K562 (cell line): Measurements from ENCODE around the gene CASP9. TPM values are rescaled to one million over a fixed set of nuclear protein-coding genes. Genes with fewer than 3 reads are reported as not detected.
A peak's percentile ranks its signal among the peaks of the same experiment; 100 is the strongest.

Source experiments
- CBX3 ChIP-seq, 2 experiments: IDR thresholded peaks; 1 replicate in 1 of 2; 2 replicates in 1 of 2; pipeline ENCODE4 v1.6.1; 2012; ENCODE audit warnings: inconsistent platforms in 2 of 2, low read length in 2 of 2, borderline replicate concordance in 1 of 2, control low read depth in 1 of 2
- FOXA3 ChIP-seq, 2 experiments: fragments of 450-650 bp in 1 of 2; sonication (generic) in 1 of 2; formaldehyde crosslinking; IDR thresholded peaks in 1 of 2; conservative IDR thresholded peaks in 1 of 2; 2 replicates each; pipeline versions ENCODE4 v1.4.0 to v1.8.0; 2020 to 2022; ENCODE audit warnings: mild to moderate bottlenecking in 2 of 2, missing genetic modification reagents in 1 of 2
- FUS ChIP-seq: fragments of 200-400 bp; formaldehyde crosslinking; optimal IDR thresholded peaks from 2 replicates; pipeline ENCODE3; 2017; ENCODE audit warnings: low read depth, low read length
- KAT7 ChIP-seq: sonication (generic); formaldehyde crosslinking; IDR thresholded peaks from 2 replicates; pipeline ENCODE4 v1.8.0; 2022; ENCODE audit warnings: missing genetic modification reagents, mild to moderate bottlenecking, borderline replicate concordance
- MCM7 ChIP-seq, 2 experiments: fragments of 450-650 bp; IDR thresholded peaks; 2 replicates each; pipeline ENCODE4 v1.6.1; 2016 to 2018
- NFE2L1 ChIP-seq: fragments of 450-650 bp; IDR thresholded peaks from 2 replicates; pipeline ENCODE4 v1.6.1; 2016; ENCODE audit warnings: missing genetic modification characterization, low read depth, mild to moderate bottlenecking, missing compliant biosample characterization, moderate library complexity, borderline replicate concordance
- NR2F6 ChIP-seq: fragments of 450-650 bp; formaldehyde crosslinking; IDR thresholded peaks from 2 replicates; pipeline ENCODE4 v1.4.0; 2020; ENCODE audit warnings: mild to moderate bottlenecking
- NR3C1 ChIP-seq: sonication (generic); formaldehyde crosslinking; IDR thresholded peaks from 2 replicates; pipeline ENCODE4 v1.8.1; 2022; ENCODE audit warnings: missing genetic modification reagents
- RBM25 ChIP-seq: fragments of 200-400 bp; formaldehyde crosslinking; IDR thresholded peaks from 2 replicates; pipeline ENCODE4 v1.6.1; 2018; ENCODE audit warnings: low read length, low read depth, moderate library complexity; ENCODE audit not compliant: severe bottlenecking
- SMARCE1 ChIP-seq: fragments of 450-650 bp; IDR thresholded peaks from 2 replicates; pipeline ENCODE4 v1.7.1; 2016; ENCODE audit warnings: mild to moderate bottlenecking
- TEAD1 ChIP-seq, 2 experiments: fragments of 450-650 bp in 1 of 2; sonication (generic) in 1 of 2; formaldehyde crosslinking; IDR thresholded peaks; 2 replicates each; pipeline versions ENCODE4 v1.4.0 to v1.8.0; 2020 to 2022; ENCODE audit warnings: mild to moderate bottlenecking in 2 of 2, missing genetic modification reagents in 1 of 2
- TOE1 ChIP-seq, 2 experiments: fragments of 450-650 bp in 1 of 2; sonication (generic) in 1 of 2; formaldehyde crosslinking in 1 of 2; IDR thresholded peaks; 2 replicates each; pipeline versions ENCODE4 v1.7.1 to v1.8.0; 2016 to 2022; ENCODE audit warnings: borderline replicate concordance in 2 of 2, mild to moderate bottlenecking in 2 of 2, antibody characterized with exemption in 1 of 2, inconsistent platforms in 1 of 2, low read depth in 1 of 2, missing genetic modification reagents in 1 of 2, moderate library complexity in 1 of 2
- U2AF1 ChIP-seq: fragments of 200-400 bp; formaldehyde crosslinking; optimal IDR thresholded peaks from 2 replicates; pipeline ENCODE3; 2017; ENCODE audit warnings: mild to moderate bottlenecking, low read depth, low read length, moderate library complexity
- ZBTB17 ChIP-seq: fragments of 450-650 bp; formaldehyde crosslinking; IDR thresholded peaks from 2 replicates; pipeline ENCODE4 v1.4.0; 2020; ENCODE audit warnings: mild to moderate bottlenecking
- ZKSCAN1 ChIP-seq: fragments of 150-350 bp; IDR thresholded peaks from 2 replicates; pipeline ENCODE4 v1.6.1; 2016; ENCODE audit warnings: low read depth, low read length
- ZNF23 ChIP-seq: fragments of 250-450 bp; sonication (Bioruptor Pico); IDR thresholded peaks from 2 replicates; pipeline ENCODE4 v1.4.0; 2020; ENCODE audit warnings: mild to moderate bottlenecking
- polyA plus RNA-seq, 8 experiments: library from polyadenylated mRNA; depleted of rRNA in 4 of 8; stranded (reverse) in 5 of 8; unstranded in 3 of 8; fragments of >200 nt; fragmentation: Nextera tagmentation in 2 of 8; fragmentation: Illumina TruSeq in 1 of 8; extraction: Ambion mirVana in 2 of 8; extraction: Trizol in 1 of 8; gene quantifications; 2 replicates each; pipeline versions ENCODE4 v1.2.1 to v1.2.3, GENCODE V29; 2011 to 2014; ENCODE audit warnings: inconsistent platforms in 1 of 8, missing spikeins in 1 of 8
- total RNA-seq, 7 experiments: library from RNA; depleted of rRNA in 6 of 7; stranded (reverse); fragments of >200 nt in 6 of 7; fragmentation: Illumina TruSeq in 2 of 7; extraction: Trizol in 2 of 7; gene quantifications; 2 replicates each; pipeline versions ENCODE4 v1.2.1 to v1.2.3, GENCODE V29; 2011 to 2021; ENCODE audit warnings: low replicate concordance in 1 of 7
- TF ChIP-seq, protein P1 (sequence below), 2 experiments: IDR thresholded peaks in 1 of 2; conservative IDR thresholded peaks in 1 of 2; 2 replicates each; pipeline ENCODE4 v1.6.1; 2016; ENCODE audit warnings: low read depth in 2 of 2, mild to moderate bottlenecking in 1 of 2, missing compliant biosample characterization in 1 of 2, missing genetic modification characterization in 1 of 2, moderate library complexity in 1 of 2
- TF ChIP-seq, protein P2 (sequence below): fragments of 150-350 bp; conservative IDR thresholded peaks from 2 replicates; pipeline ENCODE4 v1.6.1; 2014; ENCODE audit warnings: low read length

CASP9 gene
- total and polyA plus RNA-seq, 9 of the 15 experiments (the other 6 are each of a cell fraction or from before 2014, with no cell fraction given), result 10.8 to 54.1 (median 30.7) TPM

DNA sequence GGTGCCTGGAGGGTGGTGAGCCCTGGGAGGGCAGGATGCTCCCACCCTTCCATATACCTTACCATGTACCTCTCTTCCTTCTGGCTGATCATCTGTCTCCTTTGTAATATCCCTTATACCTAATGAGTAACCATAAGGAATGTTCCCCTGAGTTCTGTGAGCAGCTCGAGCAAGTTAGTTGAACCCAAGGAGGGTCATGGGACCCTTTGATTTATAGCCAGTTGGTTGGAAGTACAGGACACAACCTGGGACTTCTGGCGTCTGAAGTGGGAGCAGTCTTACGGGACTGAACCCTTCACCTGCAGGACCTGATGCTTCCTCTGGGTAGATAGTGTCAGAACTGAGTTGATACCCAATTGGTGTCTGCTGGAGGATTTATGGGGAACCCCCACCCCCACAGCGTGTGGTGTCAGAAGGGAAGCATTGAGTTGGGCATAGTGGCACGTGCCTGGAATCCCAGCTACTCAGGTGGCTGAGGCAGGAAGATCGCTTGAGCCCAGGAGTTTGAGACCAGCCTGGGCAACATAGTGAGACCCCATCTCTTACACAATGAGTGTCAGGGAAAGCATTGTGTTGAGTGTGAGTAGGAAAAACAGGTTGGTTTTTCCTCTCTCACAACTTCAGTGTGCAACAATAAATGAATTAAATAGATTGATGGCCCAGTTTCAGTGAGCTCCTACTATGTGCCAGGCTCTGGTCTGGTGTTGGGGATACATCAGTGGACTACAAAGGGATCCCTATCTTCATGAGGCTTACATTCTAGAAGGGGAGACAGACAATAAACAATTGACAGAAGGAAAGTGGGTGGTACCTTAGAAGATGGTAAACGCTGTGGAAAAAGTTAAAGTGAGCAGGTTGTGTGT is 18.6 kb upstream of the CASP9 start (continued):
- TF ChIP-seq ZNF23 (CRISPR knock-in tag) (no peak), NR3C1 (CRISPR knock-in tag) (no peak), U2AF1 (no peak), ZBTB17 (no peak), TOE1 (IDR thresholded peaks at IDR 0.05; ENCODE audit: borderline replicate concordance) (no peak), TOE1 (CRISPR knock-in tag; IDR thresholded peaks at IDR 0.05; ENCODE audit: borderline replicate concordance, low read depth) (no peak), TEAD1 (CRISPR knock-in tag; IDR thresholded peaks at IDR 0.05) (no peak), MCM7 (IDR thresholded peaks at IDR 0.05) (no peak), NFE2L1 (tag) (no peak), CBX3 (IDR thresholded peaks at IDR 0.05; ENCODE audit: borderline replicate concordance in 1 of 2, low read length in 2 of 2) (peak in 1 of 2 experiments; percentile 22; a peak in 1 of 3 replicates), FOXA3 (CRISPR knock-in tag; conservative IDR thresholded peaks at IDR 0.05 in 1 of 2, IDR thresholded peaks at IDR 0.05 in 1 of 2) (0 out of 4 replicates have a peak, but pooled peaks of 1 of the 2 experiments have one; percentile 21), RBM25 (peak; percentile 65), FUS (no peak), NR2F6 (CRISPR knock-in tag) (0 out of 2 replicates have a peak, but pooled peaks have one; percentile 17), KAT7 (CRISPR knock-in tag) (no peak), ZKSCAN1 (peak; percentile 90), SMARCE1 (no peak)
- TF ChIP-seq, protein P1, sequence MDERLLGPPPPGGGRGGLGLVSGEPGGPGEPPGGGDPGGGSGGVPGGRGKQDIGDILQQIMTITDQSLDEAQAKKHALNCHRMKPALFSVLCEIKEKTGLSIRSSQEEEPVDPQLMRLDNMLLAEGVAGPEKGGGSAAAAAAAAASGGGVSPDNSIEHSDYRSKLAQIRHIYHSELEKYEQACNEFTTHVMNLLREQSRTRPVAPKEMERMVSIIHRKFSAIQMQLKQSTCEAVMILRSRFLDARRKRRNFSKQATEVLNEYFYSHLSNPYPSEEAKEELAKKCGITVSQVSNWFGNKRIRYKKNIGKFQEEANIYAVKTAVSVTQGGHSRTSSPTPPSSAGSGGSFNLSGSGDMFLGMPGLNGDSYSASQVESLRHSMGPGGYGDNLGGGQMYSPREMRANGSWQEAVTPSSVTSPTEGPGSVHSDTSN (CRISPR knock-in tag; IDR thresholded peaks at IDR 0.05; ENCODE audit: low read depth), result no peak
- TF ChIP-seq, protein P1 (tag; conservative IDR thresholded peaks at IDR 0.05; ENCODE audit: low read depth), result 0 out of 2 replicates have a peak, but pooled peaks have one; percentile 15
- TF ChIP-seq, protein P2, sequence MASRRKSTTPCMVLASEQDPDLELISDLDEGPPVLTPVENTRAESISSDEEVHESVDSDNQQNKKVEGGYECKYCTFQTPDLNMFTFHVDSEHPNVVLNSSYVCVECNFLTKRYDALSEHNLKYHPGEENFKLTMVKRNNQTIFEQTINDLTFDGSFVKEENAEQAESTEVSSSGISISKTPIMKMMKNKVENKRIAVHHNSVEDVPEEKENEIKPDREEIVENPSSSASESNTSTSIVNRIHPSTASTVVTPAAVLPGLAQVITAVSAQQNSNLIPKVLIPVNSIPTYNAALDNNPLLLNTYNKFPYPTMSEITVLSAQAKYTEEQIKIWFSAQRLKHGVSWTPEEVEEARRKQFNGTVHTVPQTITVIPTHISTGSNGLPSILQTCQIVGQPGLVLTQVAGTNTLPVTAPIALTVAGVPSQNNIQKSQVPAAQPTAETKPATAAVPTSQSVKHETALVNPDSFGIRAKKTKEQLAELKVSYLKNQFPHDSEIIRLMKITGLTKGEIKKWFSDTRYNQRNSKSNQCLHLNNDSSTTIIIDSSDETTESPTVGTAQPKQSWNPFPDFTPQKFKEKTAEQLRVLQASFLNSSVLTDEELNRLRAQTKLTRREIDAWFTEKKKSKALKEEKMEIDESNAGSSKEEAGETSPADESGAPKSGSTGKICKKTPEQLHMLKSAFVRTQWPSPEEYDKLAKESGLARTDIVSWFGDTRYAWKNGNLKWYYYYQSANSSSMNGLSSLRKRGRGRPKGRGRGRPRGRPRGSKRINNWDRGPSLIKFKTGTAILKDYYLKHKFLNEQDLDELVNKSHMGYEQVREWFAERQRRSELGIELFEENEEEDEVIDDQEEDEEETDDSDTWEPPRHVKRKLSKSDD, result no peak
